Measurements from ENCODE around the gene PLA2G15. TPM values are rescaled to one million over a fixed set of nuclear protein-coding genes. Genes with fewer than 3 reads are reported as not detected.

Gene PLA2G15
- total RNA-seq, 2 experiments from 2014 or later, result 8.4 to 10.1 TPM

DNA sequence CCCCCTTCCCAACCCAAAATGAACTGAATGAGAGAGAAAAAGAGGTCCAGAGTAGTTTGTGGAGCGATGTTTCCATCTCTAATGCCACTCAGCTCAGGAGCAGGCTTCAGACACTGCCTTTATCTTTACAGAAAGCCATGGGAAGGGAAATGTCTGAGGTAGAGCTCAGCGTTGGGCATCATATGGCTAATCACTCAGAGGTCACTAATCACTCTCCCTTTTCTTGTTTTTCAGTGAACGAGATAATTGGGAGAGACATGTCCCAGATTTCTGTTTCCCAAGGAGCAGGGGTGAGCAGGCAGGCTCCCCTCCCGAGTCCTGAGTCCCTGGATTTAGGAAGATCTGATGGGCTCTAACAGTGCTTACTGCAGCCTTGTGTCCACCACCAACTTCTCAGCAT lies 19.1 kb upstream of the PLA2G15 start:
- H3K9me3 Mint-ChIP-seq, result no peaks in the 10 kb centered on the region
- H3K27me3 Mint-ChIP-seq, result no peaks in the 10 kb centered on the region
- peaks cover 45% of the 10 kb centered on the region for H3K36me3 Mint-ChIP-seq (ENCODE audit: low read depth)
- H3K4me1 Mint-ChIP-seq, result peaks cover 42% of the 10 kb centered on the region
- DNase-seq, result no peak
- H3K4me3 Mint-ChIP-seq, result no peak overlapping the region
- CTCF ChIA-PET, result interaction anchor here (1.3 kb wide), 1 partner anchor 47 kb away, joined by 4 read pairs; no protein-coding TSS in a partner anchor
- POLR2A ChIA-PET, result interaction anchor here (0.6 kb wide), 1 partner anchor 656 kb away, joined by 3 read pairs; no protein-coding TSS in a partner anchor
- H3K27ac Mint-ChIP-seq, result peak overlapping the region; percentile 27

DNA sequence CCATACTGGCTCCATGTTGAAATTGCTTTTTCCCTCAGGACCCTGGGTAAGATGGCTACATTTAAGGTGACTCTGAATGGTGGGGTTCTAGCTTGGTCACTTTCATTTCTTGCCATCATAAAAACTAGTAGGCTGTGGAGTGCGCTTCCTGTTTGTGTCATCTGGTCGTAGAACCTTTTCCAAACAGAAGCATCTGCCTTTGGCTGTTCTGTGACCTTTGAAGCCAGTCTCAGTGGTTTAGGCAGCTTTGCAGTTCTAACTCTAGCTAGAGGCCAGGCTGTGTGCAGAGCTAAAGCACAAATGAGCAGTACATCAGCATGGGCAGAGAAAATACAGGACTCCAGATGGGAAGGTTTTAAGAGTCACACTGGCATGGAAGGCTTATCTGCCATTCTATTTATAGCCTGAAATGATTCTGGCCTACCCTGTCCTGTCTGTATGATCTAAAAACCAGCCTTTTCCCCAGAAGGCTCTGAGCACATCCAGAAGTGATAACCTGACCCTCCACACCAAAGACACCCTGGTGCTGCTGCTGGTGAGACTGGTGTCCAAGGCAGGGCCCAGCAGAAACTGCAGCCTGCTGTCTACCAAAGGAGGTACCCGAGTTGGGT lies 17.9 kb upstream of the PLA2G15 start:
- Mint-ChIP-seq H3K27ac (peak overlapping the region; percentile 84), H3K4me3 (no peak overlapping the region), H3K9me3 (no peaks in the 10 kb centered on the region), H3K36me3 (ENCODE audit: low read depth) (peaks cover 39% of the 10 kb centered on the region), H3K27me3 (no peaks in the 10 kb centered on the region), H3K4me1 (peaks cover 42% of the 10 kb centered on the region)
- ChIA-PET CTCF (interaction anchor here (0.6 to 1.8 kb wide), 9 partner anchors 17 to 447 kb away, joined by 3 to 5 read pairs (median 3); partner anchors contain the start of gene PLA2G15), POLR2A (no interaction called here)
- DNase-seq, result peak; percentile 60

DNA sequence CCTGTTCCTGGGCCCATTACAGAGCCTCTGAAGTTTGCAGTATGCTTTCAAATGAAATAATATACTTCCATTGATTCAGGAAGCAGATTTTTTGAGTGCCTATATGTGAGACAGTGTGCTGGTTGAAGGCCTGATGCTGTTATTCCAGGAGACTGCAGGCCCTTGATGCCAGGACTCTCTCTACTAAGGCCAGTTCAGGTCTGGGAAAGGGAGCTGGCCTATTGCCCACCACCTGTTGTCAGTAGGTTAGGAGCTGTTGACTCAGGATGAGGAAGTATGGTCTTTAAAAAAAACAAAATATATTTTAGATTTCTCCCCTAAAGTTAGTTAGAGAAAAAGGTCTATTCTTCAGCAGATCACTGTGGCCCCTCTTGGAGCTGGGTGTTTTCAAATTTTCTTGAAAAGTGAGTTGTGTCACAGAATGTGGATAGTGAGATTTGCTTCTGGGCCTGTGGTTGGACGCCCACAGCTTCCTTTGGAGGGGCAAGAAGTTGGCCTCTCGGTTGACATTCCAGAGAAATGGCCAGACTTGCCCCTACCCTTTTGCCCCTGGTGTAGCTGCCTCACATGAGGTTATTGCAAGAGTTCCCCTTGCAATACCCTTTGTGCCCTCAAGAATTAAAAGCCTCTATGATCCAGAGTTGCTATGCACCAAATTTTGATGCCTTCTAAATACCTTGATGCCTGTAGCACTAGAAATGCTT lies 17.2 kb upstream of the PLA2G15 start:
- DNase-seq, result no peak
- Mint-ChIP-seq H3K27ac (peak overlapping the region; percentile 84), H3K9me3 (no peaks in the 10 kb centered on the region), H3K4me3 (no peak overlapping the region), H3K27me3 (no peaks in the 10 kb centered on the region), H3K36me3 (ENCODE audit: low read depth) (peaks cover 36% of the 10 kb centered on the region), H3K4me1 (peaks cover 42% of the 10 kb centered on the region)
- ChIA-PET CTCF (interaction anchor here (0.6 to 1.8 kb wide), 12 partner anchors 11 to 618 kb away, joined by 3 to 10 read pairs (median 4); partner anchors contain the start of gene PLA2G15), POLR2A (interaction anchor here (0.6 kb wide), 1 partner anchor 959 kb away, joined by 4 read pairs; no protein-coding TSS in a partner anchor)

DNA sequence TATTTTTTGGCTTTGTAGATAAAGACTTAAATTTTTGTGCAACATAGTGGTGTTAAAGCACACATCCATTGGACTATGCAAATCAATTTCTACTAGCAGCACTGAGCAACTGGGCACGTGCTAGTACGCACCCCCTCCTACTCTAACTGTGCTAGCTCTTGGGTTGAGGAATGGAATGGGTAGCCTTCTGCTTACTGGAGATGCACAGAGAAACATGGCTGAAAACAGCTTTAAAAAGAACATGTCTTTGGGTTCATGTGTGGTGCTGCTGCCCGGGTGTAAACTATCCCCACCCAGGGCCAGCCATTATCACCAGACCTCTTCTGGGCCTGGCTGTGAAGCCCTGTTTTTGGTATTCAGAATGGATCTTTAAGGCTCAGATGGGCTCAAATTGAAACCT lies 16.5 kb upstream of the PLA2G15 start:
- no peaks in the 10 kb centered on the region for H3K27me3 Mint-ChIP-seq

DNA sequence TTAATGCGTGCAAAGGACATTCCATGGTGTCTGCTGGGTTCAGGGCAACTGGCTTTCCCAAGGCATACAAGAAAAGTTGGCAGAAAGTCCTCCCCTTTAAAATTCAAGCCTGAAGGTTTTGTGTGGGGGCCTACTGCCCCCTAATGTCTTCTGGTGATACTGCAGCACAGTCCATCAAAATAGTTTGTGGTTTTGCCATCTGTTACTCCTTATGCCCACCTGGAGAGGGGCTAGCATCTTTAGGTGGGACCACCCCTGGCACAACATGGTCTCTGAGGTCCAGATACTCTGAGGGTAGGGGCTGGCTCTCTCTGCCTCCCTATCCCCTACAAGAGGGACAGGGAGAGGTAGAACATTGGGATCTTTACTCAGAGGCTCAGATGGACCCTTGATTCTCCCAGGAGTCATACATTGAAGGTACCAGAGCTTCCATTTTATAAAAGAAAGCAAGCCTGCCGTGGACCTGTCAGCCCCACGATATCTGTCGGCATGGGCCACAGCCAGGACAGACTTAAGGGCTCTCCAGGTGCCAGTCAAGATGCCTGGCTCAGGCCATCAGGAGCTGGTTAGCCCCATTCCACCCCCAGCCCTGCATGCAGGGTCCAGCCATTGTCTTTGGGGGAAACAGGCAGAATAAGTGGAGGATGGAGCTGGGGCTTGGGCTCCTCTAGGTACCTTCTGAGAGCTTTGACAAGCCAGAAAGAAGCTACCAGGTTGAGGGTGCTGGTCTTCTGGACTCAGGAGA lies 15.6 kb upstream of the PLA2G15 start:
- Mint-ChIP-seq H3K9me3 (no peaks in the 10 kb centered on the region), H3K4me1 (peaks cover 47% of the 10 kb centered on the region), H3K36me3 (ENCODE audit: low read depth) (peaks cover 36% of the 10 kb centered on the region), H3K27ac (peak overlapping the region; percentile 25), H3K4me3 (no peak overlapping the region), H3K27me3 (no peaks in the 10 kb centered on the region)
- DNase-seq, result peak; percentile 48
- ChIA-PET CTCF (interaction anchor here (0.6 to 1.7 kb wide), 6 partner anchors 15 to 413 kb away, joined by 3 to 4 read pairs (median 4); partner anchors contain the start of gene PLA2G15), POLR2A (no interaction called here)

More for the DNA sequence above, 16.5 kb upstream of the PLA2G15 start:
- CTCF ChIA-PET, result interaction anchor here (0.6 to 1.8 kb wide), 10 partner anchors 11 to 618 kb away, joined by 3 to 10 read pairs (median 4); partner anchors contain the start of gene PLA2G15
- no peaks in the 10 kb centered on the region for H3K9me3 Mint-ChIP-seq
- POLR2A ChIA-PET, result interaction anchor here (0.6 kb wide), 1 partner anchor 959 kb away, joined by 4 read pairs; no protein-coding TSS in a partner anchor
- no peak overlapping the region for H3K27ac Mint-ChIP-seq
- H3K36me3 Mint-ChIP-seq (ENCODE audit: low read depth), result peaks cover 36% of the 10 kb centered on the region
- DNase-seq, result no peak
- peaks cover 45% of the 10 kb centered on the region for H3K4me1 Mint-ChIP-seq
- no peak overlapping the region for H3K4me3 Mint-ChIP-seq

DNA sequence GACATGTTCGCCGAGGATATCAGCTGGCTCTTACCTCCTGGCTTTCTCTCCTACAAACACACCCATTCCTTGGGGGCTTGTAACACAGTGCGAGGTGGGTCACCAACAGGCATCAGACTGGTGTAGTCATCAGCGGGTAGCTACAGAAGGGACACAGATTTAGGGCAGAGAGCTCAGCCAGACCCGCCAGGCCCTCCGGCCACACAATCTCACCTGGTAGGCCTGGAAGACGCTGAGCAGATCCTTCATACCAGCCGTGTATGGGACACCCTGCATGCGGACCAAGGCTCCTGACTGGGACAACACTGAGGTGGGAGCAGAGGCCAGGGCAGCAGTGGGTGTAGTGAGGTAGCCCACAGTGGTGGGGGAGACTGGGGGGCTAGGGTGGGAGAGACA lies 15.0 kb upstream of the PLA2G15 start:
- Mint-ChIP-seq H3K27ac (no peak overlapping the region), H3K9me3 (no peaks in the 10 kb centered on the region), H3K4me1 (peaks cover 50% of the 10 kb centered on the region), H3K27me3 (no peaks in the 10 kb centered on the region), H3K4me3 (no peak overlapping the region), H3K36me3 (ENCODE audit: low read depth) (peaks cover 35% of the 10 kb centered on the region)
- ChIA-PET CTCF (interaction anchor here (0.6 to 1.7 kb wide), 6 partner anchors 14 to 414 kb away, joined by 3 to 4 read pairs (median 4); partner anchors contain the start of gene PLA2G15), POLR2A (no interaction called here)
- no peak for DNase-seq

DNA sequence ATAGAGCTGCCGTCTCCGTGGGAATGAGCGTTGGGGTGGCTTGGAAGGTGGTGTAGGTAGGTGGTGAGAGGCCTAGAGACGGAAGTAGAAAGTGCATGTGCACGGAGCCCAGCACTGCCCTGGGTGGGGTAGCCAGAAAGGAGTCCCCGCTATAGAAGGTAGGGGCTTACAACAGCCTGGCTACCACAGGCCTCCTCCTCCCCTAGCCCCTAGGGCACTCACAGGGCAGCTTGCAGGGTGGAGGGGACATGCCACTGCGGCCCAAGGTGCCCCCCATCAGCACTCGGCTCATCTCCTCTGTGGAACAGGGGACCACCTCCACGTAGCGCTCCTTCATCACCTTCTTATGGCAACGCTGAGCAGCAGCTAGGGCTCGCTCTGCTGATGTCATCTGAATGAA lies 14.2 kb upstream of the PLA2G15 start:
- H3K27me3 Mint-ChIP-seq, result no peaks in the 10 kb centered on the region
- H3K4me3 Mint-ChIP-seq, result no peak overlapping the region
- H3K9me3 Mint-ChIP-seq, result no peaks in the 10 kb centered on the region
- ChIA-PET CTCF (interaction anchor here (1.3 to 1.7 kb wide), 2 partner anchors 14 to 414 kb away, joined by 4 read pairs; partner anchors contain the start of gene PLA2G15), POLR2A (no interaction called here)
- peaks cover 42% of the 10 kb centered on the region for H3K4me1 Mint-ChIP-seq
- DNase-seq, result no peak
- H3K36me3 Mint-ChIP-seq (ENCODE audit: low read depth), result peaks cover 28% of the 10 kb centered on the region
- H3K27ac Mint-ChIP-seq, result no peak overlapping the region

DNA sequence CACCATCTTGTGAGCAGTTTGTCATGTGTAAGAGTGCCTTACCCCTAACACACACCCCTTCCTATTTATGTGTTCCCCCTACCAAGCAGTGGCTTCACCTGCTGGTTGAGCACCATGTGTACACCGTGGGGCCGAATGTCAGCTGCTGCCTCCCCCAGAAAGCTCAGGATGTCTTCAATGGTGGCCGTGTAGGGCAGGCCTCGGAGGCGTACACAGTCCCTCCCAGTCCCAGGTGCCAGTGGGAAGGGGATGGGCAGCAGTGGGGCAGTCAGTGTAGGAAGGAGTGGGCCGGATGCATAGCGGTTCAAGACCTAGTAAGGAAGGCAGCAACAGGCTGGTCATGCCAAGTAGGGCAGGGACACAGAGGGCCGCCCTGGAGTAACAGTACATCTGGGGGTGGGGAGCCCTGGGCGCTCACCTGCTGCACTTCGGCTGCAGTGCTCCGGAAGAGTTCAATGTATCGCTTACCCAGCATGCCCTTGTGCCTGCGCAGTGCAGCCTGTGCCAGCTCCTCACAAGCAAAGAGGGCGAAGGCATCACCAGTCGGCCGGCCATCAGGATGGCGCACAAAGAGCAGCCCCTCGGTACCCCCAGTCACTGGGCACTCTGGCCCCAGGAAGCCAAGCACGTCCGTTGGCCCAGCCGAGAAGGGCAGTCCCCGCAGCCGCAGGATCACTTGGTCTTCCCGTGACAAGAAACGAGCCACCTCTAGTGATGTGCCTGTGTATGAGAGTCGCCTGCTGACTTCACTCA lies 13.6 kb upstream of the PLA2G15 start:
- peaks cover 25% of the 10 kb centered on the region for H3K36me3 Mint-ChIP-seq (ENCODE audit: low read depth)
- H3K27ac Mint-ChIP-seq, result no peak overlapping the region
- peaks cover 41% of the 10 kb centered on the region for H3K4me1 Mint-ChIP-seq
- ChIA-PET POLR2A (no interaction called here), CTCF (no interaction called here)
- no peaks in the 10 kb centered on the region for H3K9me3 Mint-ChIP-seq
- H3K4me3 Mint-ChIP-seq, result no peak overlapping the region
- DNase-seq, result no peak
- H3K27me3 Mint-ChIP-seq, result peaks cover 4% of the 10 kb centered on the region

DNA sequence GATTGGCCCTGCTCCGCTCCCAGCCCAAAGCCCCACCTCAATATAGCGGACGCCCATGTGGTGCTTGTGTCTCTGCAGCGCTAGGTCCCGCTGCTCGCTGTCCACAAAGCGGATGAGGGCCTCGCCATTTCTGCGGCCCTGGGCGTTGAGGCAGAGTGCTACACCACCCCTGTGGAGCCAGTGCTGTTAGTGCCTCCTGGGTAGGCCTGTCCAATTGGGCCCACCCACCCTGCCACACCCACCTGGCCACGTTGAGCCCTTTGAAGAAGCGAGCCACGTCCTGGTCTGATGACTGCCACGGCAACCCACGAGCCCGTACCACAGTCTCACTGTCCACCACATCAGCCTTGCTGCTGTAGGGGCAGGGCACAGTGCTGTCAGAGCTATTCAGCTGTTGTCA lies 12.8 kb upstream of the PLA2G15 start:
- no peak overlapping the region for H3K27ac Mint-ChIP-seq
- CTCF ChIA-PET, result no interaction called here
- H3K4me1 Mint-ChIP-seq, result peaks cover 40% of the 10 kb centered on the region
- no peak for DNase-seq
- peaks cover 4% of the 10 kb centered on the region for H3K27me3 Mint-ChIP-seq
- H3K36me3 Mint-ChIP-seq (ENCODE audit: low read depth), result peaks cover 19% of the 10 kb centered on the region
- POLR2A ChIA-PET, result no interaction called here
- no peaks in the 10 kb centered on the region for H3K9me3 Mint-ChIP-seq
- no peak overlapping the region for H3K4me3 Mint-ChIP-seq

DNA sequence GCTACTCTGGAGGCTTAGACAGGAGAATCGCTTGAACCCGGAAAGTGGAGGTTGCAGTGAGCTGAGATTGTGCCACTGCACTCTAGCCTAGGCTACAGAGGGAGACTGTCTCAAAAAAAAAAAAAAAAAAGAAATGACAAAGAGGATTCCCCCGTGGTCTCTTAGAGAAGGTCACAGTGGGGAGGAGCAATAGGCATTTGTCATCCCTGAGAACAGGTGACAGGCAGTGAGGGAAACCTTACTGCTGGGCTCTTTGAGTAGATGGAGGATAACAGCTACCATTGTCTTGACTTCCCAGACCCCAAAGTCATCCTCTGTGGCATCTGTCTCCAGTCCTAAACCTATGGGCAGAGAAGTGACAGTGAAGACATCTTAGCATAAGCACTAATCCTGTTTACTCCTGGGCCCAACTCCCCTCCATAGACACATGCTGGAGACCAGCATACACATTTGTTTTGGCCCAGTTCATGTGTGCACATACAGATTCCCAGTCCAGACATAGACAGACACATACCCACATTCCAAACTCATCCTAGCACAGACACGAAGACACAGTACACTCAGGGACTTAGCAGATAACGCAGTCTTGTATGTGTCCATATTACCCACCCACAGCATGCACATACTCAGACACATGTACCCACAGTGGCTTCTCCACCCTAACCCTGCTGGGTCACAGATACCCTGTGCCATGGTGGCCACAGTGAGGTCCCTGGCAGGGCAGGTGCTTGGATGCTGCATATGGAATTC lies 11.9 kb upstream of the PLA2G15 start:
- Mint-ChIP-seq H3K4me3 (no peak overlapping the region), H3K36me3 (ENCODE audit: low read depth) (peaks cover 11% of the 10 kb centered on the region), H3K4me1 (peaks cover 36% of the 10 kb centered on the region), H3K9me3 (no peaks in the 10 kb centered on the region), H3K27ac (no peak overlapping the region), H3K27me3 (peaks cover 8% of the 10 kb centered on the region)
- ChIA-PET CTCF (interaction anchor here (0.8 to 1.6 kb wide), 2 partner anchors 31 to 96 kb away, joined by 3 read pairs; partner anchors contain the start of gene SLC7A6), POLR2A (no interaction called here)
- no peak for DNase-seq

DNA sequence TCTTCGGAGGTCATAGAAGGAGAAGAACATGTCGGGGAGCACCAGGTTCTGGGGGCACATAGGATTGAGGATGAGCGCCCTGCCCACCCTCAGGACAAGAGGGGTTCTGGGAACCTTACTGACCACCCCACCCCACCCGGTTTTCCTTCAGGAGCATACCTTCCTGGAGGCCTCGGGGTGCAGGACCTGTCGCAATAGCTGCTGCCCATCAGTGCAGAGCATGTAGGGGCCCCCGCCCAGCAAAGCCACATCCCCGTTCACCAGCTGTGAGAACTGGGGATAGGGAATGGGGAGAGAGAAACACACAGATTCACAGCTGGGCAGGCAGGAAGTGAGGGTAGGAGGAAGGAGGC lies 11.4 kb upstream of the PLA2G15 start:
- H3K27ac Mint-ChIP-seq, result peak overlapping the region; percentile 54
- POLR2A ChIA-PET, result interaction anchor here (0.6 kb wide), 1 partner anchor 51 kb away, joined by 3 read pairs; no protein-coding TSS in a partner anchor

More for the DNA sequence above, 11.4 kb upstream of the PLA2G15 start:
- peaks cover 8% of the 10 kb centered on the region for H3K27me3 Mint-ChIP-seq
- H3K36me3 Mint-ChIP-seq (ENCODE audit: low read depth), result peaks cover 8% of the 10 kb centered on the region
- no peak for DNase-seq
- CTCF ChIA-PET, result interaction anchor here (0.8 to 1.6 kb wide), 2 partner anchors 30 to 95 kb away, joined by 3 read pairs; partner anchors contain the start of gene SLC7A6
- no peak overlapping the region for H3K4me3 Mint-ChIP-seq
- H3K9me3 Mint-ChIP-seq, result no peaks in the 10 kb centered on the region
- peaks cover 35% of the 10 kb centered on the region for H3K4me1 Mint-ChIP-seq
